IPS DF 19.7 (cell line): Measurements from ENCODE around the gene TEX261.
"Not testable (repeated sequence)": the region's sequence is repeated elsewhere in the genome, so short reads cannot be mapped to it uniquely, and the experiment has no call there.

ENCODE experiments used
- DNase-seq: peaks from one replicate; pipeline ENCODE4 v3.0.0-alpha.2; 2013; ENCODE audit warnings: low read depth, low spot score

TEX261 gene

DNA sequence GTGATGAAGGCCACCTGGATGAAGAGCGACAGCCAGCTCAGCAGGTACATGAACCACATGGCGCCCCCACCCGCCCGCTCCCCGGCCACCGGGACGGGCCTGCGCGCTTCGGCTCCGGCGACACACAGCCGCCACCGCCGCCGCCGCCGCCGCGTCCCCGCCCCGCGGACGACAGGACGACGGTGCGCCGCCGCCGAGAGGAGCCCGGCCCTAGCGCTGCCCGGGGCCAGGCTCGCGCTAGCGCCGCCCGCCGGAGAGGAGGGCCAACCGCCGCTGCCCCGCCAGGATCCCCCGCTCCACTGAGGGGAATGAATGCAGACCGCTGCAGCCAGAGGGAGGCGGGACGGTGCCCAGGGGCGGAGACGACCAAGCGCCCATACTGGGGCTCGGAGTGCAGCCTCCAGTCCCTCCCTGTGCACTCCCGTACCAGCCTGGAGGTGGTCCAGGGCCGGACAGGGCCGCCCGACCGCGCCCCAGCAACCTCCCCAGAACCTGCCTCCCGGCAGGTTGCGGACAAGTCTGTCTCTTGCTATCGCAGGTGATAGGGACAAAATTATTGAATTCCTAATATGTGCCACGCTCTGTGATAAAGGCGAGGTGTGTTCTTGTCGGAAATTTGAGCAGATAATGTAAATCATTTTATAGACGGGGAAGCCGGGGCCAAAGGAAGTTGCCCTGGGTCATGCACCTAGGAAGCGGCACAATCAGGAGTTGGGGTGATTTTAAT is at the start of gene TEX261:
TSS of gene TEX261 (minus strand) at position 175 of the 727 bp plus-strand sequence. CDS start at position 59, 116 bp downstream.
- DNase-seq, result no peak

- DNase-seq, result no peak
Measured at GRCh38 chr2:71043531-71044407, 49.1 kb upstream of the TEX261 start.

- DNase-seq, result no peak
Measured at GRCh38 chr2:71042287-71042686, 47.6 kb upstream of the TEX261 start.

DNA sequence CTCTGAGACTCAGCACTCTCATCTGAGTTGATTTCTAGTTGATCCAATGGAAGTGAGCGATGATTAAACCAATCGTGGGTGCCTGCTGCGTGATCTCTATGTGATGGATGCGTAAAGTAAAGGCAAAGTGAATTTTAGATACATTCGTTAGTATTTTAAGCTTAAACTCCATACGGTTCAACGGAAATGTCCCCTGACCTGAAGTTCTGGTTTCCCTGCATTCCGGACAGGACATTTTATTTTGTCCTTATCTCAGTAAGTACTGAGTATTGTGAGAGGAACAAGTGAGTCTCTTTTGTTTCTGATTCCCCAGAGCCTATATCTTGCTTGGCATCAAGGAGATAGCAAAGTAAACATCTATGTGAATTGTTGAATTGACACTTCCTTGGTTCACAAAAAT is 41.6 kb upstream of the TEX261 start:
- not testable (repeated sequence) for DNase-seq

DNA sequence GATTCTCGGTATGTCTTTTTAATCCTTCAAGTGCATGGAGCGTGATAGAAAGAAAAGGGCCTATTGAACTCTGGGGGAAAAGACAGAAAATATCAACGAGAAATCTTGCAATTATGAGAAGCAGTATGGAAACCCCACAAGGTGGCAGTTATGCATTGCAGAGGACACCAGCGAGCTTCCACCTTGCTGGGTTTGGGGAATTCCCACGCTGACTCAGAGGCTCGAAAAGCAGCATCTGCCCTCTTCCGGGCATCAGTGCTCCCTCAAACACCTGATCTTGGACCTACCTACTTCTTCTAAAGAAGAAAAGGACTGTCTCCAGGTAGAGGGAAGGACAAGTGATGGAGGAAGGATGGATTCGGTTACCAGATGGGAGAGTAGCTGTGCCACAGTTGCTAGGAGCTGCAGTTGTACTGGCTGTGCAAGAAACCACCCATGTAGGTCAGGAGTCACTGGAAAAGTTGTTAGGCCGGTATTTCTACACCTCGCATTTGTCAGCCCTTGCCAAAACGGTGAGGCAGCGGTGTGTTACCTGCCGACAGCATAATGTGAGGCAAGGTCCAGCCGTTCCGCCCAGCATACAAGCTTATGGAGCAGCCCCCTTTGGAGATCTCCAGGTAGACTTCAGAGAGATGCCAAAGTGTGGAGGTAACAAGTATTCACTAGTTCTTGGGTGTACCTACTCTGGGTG is 29.0 kb upstream of the TEX261 start:
- DNase-seq, result not testable (repeated sequence)

GRCh38 chr2:71021394-71021793 is 26.7 kb upstream of the TEX261 start:
- DNase-seq, result not testable (repeated sequence)

GRCh38 chr2:71019989-71020388 is 25.3 kb upstream of the TEX261 start:
- DNase-seq, result not testable (repeated sequence)

- no peak for DNase-seq
Measured at GRCh38 chr2:71018625-71019024, 24.0 kb upstream of the TEX261 start.

- DNase-seq, result not testable (repeated sequence)
Measured at GRCh38 chr2:71011786-71012185, 17.1 kb upstream of the TEX261 start.

- DNase-seq, result no peak
Measured at GRCh38 chr2:71008342-71008741, 13.7 kb upstream of the TEX261 start.

DNA sequence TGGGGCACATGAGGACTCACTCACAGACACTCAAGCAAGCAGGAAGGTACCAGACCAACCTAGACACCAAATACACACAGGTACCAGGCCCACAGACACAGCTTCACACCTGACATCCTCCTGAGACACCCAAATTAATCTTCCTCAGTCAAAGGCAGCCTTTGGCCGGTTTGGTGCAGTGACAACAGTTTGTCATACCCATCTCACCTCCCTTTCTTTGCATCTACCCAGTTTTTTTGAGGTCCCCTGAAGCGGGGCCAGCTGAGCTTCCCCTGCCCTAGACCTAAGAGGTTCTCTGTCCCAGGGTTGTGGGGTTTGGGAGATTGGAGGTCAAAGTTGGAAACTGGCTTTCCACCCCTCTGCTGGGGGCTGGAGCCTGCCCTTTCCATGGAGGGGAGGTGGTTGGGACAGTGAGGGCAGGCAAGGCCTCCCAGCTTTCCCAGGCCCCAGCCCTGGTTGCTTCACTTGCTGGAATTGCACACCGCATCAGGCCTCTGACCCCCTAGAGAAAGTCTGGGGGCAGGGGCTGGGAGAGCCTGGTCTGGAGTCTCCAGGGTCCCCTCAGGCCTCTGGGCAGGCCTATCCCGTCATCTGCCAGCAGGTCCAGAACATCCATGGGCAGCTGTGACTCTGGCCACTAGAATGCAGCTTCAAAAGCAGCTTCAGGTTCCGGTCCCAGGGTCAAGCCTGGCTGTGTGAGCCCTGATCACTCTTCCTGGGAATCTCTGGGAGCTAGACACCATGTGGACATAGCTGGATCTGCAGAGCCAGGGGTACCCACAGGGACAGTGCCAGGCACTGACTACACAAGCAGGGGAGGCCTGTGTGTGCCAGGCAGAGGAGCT is 12.5 kb upstream of the TEX261 start:
- no peak for DNase-seq

DNA sequence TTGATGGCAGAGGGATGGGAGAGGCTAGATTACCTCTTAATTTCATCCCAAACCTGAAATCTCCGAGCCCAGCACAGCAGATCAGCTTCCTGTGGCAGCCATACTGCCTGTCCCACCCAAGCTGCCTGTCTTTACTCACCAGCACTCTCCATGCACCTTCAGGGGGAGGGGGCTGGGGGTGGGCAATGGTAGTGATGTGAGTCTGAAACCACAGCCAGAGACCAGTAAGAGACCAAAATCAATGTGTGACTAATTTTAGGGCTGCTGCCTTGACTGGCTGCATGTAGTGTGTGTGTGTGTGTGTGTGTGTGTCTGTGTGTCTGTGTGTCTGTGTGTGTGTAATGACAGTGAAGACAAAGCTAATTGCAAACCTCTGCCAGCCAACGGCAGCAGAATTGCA is 11.7 kb upstream of the TEX261 start:
- no peak for DNase-seq

DNA sequence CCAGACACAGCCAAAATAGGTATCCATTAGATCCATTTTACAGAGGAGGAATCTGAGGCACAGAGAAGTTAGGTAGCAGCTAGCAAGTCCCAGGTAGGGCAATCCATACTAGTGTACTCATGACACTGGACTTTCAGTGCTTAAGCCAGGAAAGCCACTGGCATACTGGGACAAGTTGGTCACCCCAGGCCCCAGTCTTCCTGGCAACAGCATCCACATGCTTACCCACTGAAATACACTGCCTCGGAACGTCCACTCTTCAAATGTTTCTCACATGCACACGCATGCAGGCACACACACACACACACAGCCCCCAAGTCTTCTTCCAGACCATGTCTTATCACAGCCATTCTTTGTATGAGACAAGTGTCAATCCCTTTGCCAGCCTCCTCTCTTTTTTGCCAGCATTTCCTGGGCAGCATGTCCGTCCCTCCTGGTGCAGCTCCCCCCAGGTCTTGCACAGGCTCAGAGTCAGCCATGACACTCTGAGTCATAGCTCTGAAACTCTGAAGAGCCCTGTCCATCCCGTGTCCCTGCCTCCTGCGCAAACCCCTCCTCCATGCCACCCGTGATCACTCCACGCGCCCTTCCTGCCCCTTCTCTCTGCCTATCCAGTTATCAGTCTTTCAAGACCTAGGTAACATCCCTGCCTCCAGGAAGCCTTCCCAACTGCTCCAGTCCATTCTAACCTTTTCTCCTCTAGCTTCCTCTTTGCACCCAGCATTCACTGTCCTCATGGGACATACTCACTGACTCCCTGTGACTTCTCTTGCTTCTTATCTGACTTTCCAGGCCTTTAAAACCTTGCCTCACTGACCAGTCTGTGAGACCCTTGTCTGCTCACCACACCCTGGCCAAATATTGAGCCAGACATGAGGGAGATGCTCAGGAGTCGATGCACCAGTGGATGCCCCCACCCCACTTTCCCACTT is 10.9 kb upstream of the TEX261 start:
- no peak for DNase-seq

DNA sequence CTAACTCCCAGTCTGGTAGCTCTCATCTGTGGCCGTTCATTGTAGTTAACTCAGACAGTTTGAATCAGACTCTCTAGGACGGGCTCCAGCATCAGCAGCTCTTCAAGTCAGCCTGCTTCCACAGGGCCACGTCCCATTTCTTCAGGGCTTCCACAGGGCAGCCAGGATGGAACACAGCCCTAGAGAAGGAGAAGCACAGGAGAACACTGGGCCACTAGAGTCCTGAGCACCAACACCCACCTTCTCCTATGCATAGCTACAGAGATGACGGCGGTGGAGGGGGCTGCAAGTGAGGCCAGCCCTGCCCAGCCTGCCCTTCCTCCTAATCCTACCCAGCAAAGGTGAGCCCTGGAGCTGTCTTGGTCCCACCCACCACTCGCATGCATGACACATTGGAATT is 10.2 kb upstream of the TEX261 start:
- no peak for DNase-seq

- DNase-seq, result no peak
Measured at GRCh38 chr2:71003966-71004755, 9.5 kb upstream of the TEX261 start.

DNA sequence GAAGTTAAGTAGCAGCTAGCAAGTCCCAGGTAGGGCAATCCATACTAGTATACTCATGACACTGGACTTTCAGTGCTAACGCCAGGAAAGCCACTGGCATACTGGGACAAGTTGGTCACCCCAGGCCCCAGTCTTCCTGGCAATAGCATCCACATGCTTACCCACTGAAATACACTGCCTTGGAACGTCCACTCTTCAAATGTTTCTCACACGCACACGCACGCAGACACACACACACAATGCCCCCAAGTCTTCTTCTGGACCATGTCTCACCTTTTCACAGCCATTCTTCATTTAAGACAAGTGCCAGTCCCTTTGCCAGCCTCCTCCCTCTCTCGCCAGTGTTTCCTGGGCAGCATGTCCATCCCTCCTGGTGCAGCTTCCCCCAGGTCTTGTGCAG is 8.7 kb upstream of the TEX261 start:
- no peak for DNase-seq

DNA sequence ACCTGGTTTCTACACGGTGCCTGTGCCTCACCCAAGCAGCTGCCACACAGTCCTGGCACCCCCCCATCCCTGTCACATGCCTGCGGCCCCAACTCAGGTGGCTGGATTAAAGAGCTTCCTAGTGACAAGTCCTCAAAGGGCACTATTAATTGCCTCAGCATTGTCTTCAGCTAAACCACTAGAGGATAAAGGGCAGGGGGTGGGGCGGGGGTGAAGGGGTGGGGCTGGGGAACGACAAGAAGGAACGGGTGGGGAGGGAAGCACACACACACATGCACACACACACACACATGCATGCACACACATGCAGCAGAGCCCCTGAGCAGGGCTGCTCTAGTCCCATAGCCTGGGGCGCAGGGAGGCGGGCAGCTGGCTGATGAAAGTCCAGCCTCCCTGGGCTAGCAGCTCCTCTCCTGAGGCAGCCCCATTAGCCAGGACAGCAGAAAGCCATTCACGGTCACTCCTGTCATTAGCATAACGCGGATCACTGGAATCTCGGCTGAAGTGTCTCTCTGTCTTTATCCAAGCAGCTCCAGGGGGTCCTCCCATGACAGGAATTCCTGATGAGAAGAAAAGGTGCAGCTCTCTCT is 7.4 kb upstream of the TEX261 start:
- DNase-seq, result no peak

DNA sequence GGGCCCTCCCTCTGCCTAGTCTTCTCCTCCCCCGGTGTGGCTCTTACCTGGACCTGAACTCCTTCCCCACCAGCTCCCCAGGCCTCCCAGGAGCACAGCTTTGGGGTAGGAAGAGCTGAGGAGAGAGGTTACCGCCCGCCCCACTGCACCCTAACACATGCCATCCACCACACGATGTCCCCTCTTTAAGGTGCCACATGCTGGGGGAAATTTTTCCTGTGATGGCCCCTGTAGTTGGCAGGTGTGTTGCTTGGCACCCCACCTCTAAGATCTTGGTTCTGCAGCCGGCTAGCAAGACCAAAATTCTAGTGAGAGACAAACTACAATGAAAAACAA is 6.9 kb upstream of the TEX261 start:
- no peak for DNase-seq
